GM23338 (cell line): ENCODE data around the gene KYAT1. TPM values are rescaled to one million over a fixed set of nuclear protein-coding genes. Genes with fewer than 3 reads are reported as not detected.

Experiments
- ATAC-seq: fragments of 200-7000 bp; cut with Tn5 transposase; 3 replicates; pipeline ENCODE4 v1.9.1; 2020
- DNase-seq: peaks from one replicate; pipeline ENCODE4 v3.0.0-alpha.2; 2015; ENCODE audit warnings: low spot score
- H2AFZ ChIP-seq: fragments of 200-600 bp; sonication (generic); 2 replicates; pipeline ENCODE4 v1.8.0; 2016; ENCODE audit warnings: antibody characterized with exemption, mild to moderate bottlenecking, moderate library complexity
- H3F3A ChIP-seq: fragments of 200-600 bp; sonication (generic); replicated peaks from 2 replicates; pipeline ENCODE4 v1.8.0; 2017; ENCODE audit warnings: antibody characterized with exemption, mixed run types, low read depth
- H3K27ac ChIP-seq: fragments of 200-600 bp; sonication (generic); 2 replicates; pipeline ENCODE4 v1.6.1; 2016; ENCODE audit warnings: low read depth
- H3K27me3 ChIP-seq: fragments of 200-600 bp; sonication (generic); 2 replicates; pipeline ENCODE4 v1.8.0; 2016; ENCODE audit warnings: mild to moderate bottlenecking, mixed run types, moderate library complexity; ENCODE audit not compliant: insufficient read depth
- H3K36me3 ChIP-seq: fragments of 200-600 bp; sonication (generic); 2 replicates; pipeline ENCODE4 v1.8.0; 2016; ENCODE audit warnings: mild to moderate bottlenecking; ENCODE audit not compliant: insufficient read depth
- H3K4me1 ChIP-seq: fragments of 200-600 bp; sonication (generic); 2 replicates; pipeline ENCODE4 v1.8.0; 2016; ENCODE audit warnings: mild to moderate bottlenecking, moderate library complexity; ENCODE audit not compliant: insufficient read depth
- H3K4me2 ChIP-seq: fragments of 200-600 bp; sonication (generic); 2 replicates; pipeline ENCODE4 v1.7.1; 2017; ENCODE audit warnings: mixed run types
- H3K4me3 ChIP-seq: fragments of 200-600 bp; sonication (generic); 2 replicates; pipeline ENCODE4 v1.6.1; 2016; ENCODE audit warnings: mixed run types
- H3K79me2 ChIP-seq: fragments of 200-600 bp; sonication (generic); replicated peaks from 2 replicates; pipeline ENCODE4 v1.8.0; 2017; ENCODE audit warnings: mild to moderate bottlenecking; ENCODE audit not compliant: insufficient read depth
- H3K9me2 ChIP-seq: fragments of 200-600 bp; sonication (generic); 2 replicates; pipeline ENCODE4 v1.8.0; 2017; ENCODE audit not compliant: insufficient read depth
- H4K20me1 ChIP-seq: fragments of 200-600 bp; sonication (generic); replicated peaks from 2 replicates; pipeline ENCODE4 v1.8.0; 2017; ENCODE audit warnings: mild to moderate bottlenecking; ENCODE audit not compliant: insufficient read depth
- H3K27ac Mint-ChIP-seq: 2 replicates; pipeline ENCODE4 v1.8.0; 2020; ENCODE audit warnings: inconsistent platforms, mild to moderate bottlenecking, moderate library complexity, mixed read lengths
- H3K27me3 Mint-ChIP-seq: 3 replicates; pipeline ENCODE4 v1.8.0; 2022; ENCODE audit warnings: low read depth, mild to moderate bottlenecking, moderate library complexity, mixed read lengths, inconsistent platforms; ENCODE audit not compliant: insufficient read depth, poor library complexity
- H3K36me3 Mint-ChIP-seq: 3 replicates; pipeline ENCODE4 v1.8.0; 2021; ENCODE audit warnings: low read depth, mild to moderate bottlenecking, inconsistent platforms, moderate library complexity, mixed read lengths
- H3K4me1 Mint-ChIP-seq: 3 replicates; pipeline ENCODE4 v1.8.0; 2020; ENCODE audit warnings: mild to moderate bottlenecking, inconsistent platforms, mixed read lengths
- H3K4me3 Mint-ChIP-seq: 3 replicates; pipeline ENCODE4 v1.8.0; 2021; ENCODE audit warnings: moderate library complexity, mild to moderate bottlenecking, inconsistent platforms, mixed read lengths
- H3K9me3 Mint-ChIP-seq: 3 replicates; pipeline ENCODE4 v1.8.0; 2020; ENCODE audit warnings: moderate library complexity, mild to moderate bottlenecking, inconsistent platforms, mixed read lengths
- CREB1 ChIP-seq: fragments of 250-450 bp; sonication (Bioruptor Pico); IDR thresholded peaks from 2 replicates; pipeline ENCODE4 v1.5.0; 2020; ENCODE audit warnings: low read depth, mild to moderate bottlenecking, moderate library complexity
- CTCF ChIP-seq, 2 experiments: fragments of 200-600 bp in 1 of 2; sonication (generic) in 1 of 2; conservative IDR thresholded peaks; 2 replicates each; pipeline versions ENCODE4 v1.5.1 to v1.6.1; 2016 to 2017; ENCODE audit warnings: antibody characterized with exemption in 2 of 2, low read depth in 2 of 2, mild to moderate bottlenecking in 2 of 2, moderate library complexity in 1 of 2
- ETS1 ChIP-seq: IDR thresholded peaks from 2 replicates; pipeline ENCODE4 v1.6.1; 2016; ENCODE audit warnings: antibody characterized with exemption
- JUNB ChIP-seq: IDR thresholded peaks from one replicate; pipeline ENCODE4 v1.6.1; 2016; ENCODE audit warnings: antibody characterized with exemption; ENCODE audit not compliant: unreplicated experiment
- NANOG ChIP-seq: IDR thresholded peaks from 2 replicates; pipeline ENCODE4 v1.6.1; 2016; ENCODE audit warnings: antibody characterized with exemption, borderline replicate concordance
- STAT1 ChIP-seq: IDR thresholded peaks from one replicate; pipeline ENCODE4 v1.6.1; 2016; ENCODE audit warnings: antibody characterized with exemption; ENCODE audit not compliant: unreplicated experiment
- ZNF114 ChIP-seq: fragments of 250-450 bp; sonication (Bioruptor Pico); IDR thresholded peaks from 2 replicates; pipeline ENCODE4 v1.5.0; 2020; ENCODE audit warnings: mild to moderate bottlenecking, moderate library complexity
- ZNF331 ChIP-seq: fragments of 250-450 bp; sonication (Bioruptor Pico); IDR thresholded peaks from 2 replicates; pipeline ENCODE4 v1.5.0; 2020; ENCODE audit warnings: low read depth, mild to moderate bottlenecking, moderate library complexity
- ZNF462 ChIP-seq: fragments of 250-450 bp; sonication (Bioruptor Pico); IDR thresholded peaks from 2 replicates; pipeline ENCODE4 v1.5.0; 2020; ENCODE audit warnings: mild to moderate bottlenecking, moderate library complexity
- polyA plus RNA-seq: library from polyadenylated mRNA; unstranded; fragments of >200 nt; fragmentation: Nextera tagmentation; extraction: Ambion mirVana; gene quantifications from 2 replicates; pipeline ENCODE4 v1.2.1, GENCODE V29; 2016
- total RNA-seq: library from RNA; depleted of rRNA; stranded (reverse); fragments of >200 nt; shearing (Covaris generic); gene quantifications from 2 replicates; pipeline ENCODE4 v1.2.3, GENCODE V29; 2014

The KYAT1 gene
- total and polyA plus RNA-seq, 2 experiments from 2014 or later, result 26.1 to 34.0 TPM

- no peaks in the 10 kb centered on the region; the same call in 2 of the 3 replicates for H3K9me3 Mint-ChIP-seq
- Histone ChIP-seq H3K79me2 (peaks cover 22% of the 10 kb centered on the region), H3K36me3 (no peaks in the 10 kb centered on the region), H2AFZ (no peak overlapping the region), H3K4me3 (no peak overlapping the region), H3F3A (no peaks in the 10 kb centered on the region), H3K27ac (no peak overlapping the region), H3K9me2 (no peaks in the 10 kb centered on the region), H3K4me2 (no peak overlapping the region), H3K4me1 (no peaks in the 10 kb centered on the region), H3K27me3 (no peaks in the 10 kb centered on the region), H4K20me1 (peaks cover 6% of the 10 kb centered on the region; the same call in 1 of the 2 replicates)
- H3K4me3 Mint-ChIP-seq, result no peak overlapping the region
- no peaks in the 10 kb centered on the region for H3K4me1 Mint-ChIP-seq
- H3K36me3 Mint-ChIP-seq, result peaks cover 12% of the 10 kb centered on the region
- DNase-seq (no peak), ATAC-seq (no peak)
- H3K27me3 Mint-ChIP-seq, result peaks cover 5% of the 10 kb centered on the region
- H3K27ac Mint-ChIP-seq, result 0 out of 2 replicates have a peak overlapping the region, but pooled peaks have one; percentile 9
- TF ChIP-seq STAT1 (no peak), NANOG (no peak), ETS1 (no peak), CREB1 (no peak)
These were observed 11.4 kb downstream of the KYAT1 start for GRCh38 chr9:128870128-128870940.

- H3F3A ChIP-seq, result no peaks in the 10 kb centered on the region
These were observed 18.1 kb downstream of the KYAT1 start for GRCh38 chr9:128863647-128864046.

More at GRCh38 chr9:128863647-128864046, 18.1 kb downstream of the KYAT1 start:
- Histone ChIP-seq H3K27me3 (no peaks in the 10 kb centered on the region), H3K4me3 (no peak overlapping the region), H3K79me2 (peaks cover 16% of the 10 kb centered on the region), H3K27ac (peak overlapping the region; percentile 63), H3K4me2 (no peak overlapping the region), H2AFZ (no peak overlapping the region), H3K4me1 (no peaks in the 10 kb centered on the region), H4K20me1 (peaks cover 6% of the 10 kb centered on the region; the same call in 1 of the 2 replicates), H3K9me2 (no peaks in the 10 kb centered on the region), H3K36me3 (no peaks in the 10 kb centered on the region)
- Mint-ChIP-seq H3K36me3 (no peaks in the 10 kb centered on the region), H3K9me3 (no peaks in the 10 kb centered on the region), H3K27ac (peak overlapping the region; percentile 85), H3K4me3 (no peak overlapping the region), H3K4me1 (peaks cover 13% of the 10 kb centered on the region), H3K27me3 (peaks cover 2% of the 10 kb centered on the region)
- TF ChIP-seq ZNF462 (CRISPR knock-in tag), result no peak
- no peak for TF ChIP-seq JUNB
- TF ChIP-seq ZNF114, result no peak
- peak; percentile 21; the same call in 1 of the 2 replicates for TF ChIP-seq CREB1
- TF ChIP-seq CTCF (conservative IDR thresholded peaks at IDR 0.05; ENCODE audit: low read depth in 2 of 2), result peak; percentile 85 to 95
- TF ChIP-seq ZNF331 (CRISPR knock-in tag), result no peak
- TF ChIP-seq ETS1, result no peak
- ATAC-seq, result peak; percentile 99
- DNase-seq, result peak; percentile 95
